LoVo (cell line): ENCODE results near the gene SLC50A1.
"Not testable (repeated sequence)": the region's sequence is repeated elsewhere in the genome, so short reads cannot be mapped to it uniquely, and the experiment has no call there.

ENCODE experiments used
- DNase-seq: peaks from one replicate; pipeline ENCODE4 v3.0.0-alpha.2; 2016; ENCODE audit warnings: low spot score

The SLC50A1 gene

DNA sequence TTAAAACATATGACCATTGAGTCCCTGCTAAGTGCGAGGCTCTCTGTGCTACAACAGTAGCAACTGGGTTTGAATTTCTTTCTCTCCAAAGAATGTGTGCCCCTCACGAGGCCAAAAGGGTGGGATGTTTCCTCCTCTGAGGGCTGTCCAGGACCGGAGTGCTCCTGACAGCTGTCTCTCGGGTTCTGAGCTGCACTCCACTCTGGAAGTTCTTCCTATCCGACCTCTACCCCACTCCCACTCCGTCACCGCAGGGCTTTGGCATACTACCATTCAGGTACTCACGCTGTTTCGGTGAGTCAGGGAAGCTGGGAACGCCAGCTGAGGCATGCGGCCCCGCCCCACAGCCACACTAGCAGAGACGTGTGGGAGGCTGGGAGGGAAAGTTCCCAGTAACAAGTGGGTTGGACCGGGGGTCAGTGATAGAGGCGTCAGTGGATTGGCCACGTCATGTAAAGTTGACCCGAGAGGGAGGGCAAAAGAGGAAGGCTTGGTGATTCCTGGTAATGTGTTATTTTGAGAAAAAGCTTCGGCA is 705 bp upstream of the SLC50A1 start:
- DNase-seq = peak; percentile 96

DNA sequence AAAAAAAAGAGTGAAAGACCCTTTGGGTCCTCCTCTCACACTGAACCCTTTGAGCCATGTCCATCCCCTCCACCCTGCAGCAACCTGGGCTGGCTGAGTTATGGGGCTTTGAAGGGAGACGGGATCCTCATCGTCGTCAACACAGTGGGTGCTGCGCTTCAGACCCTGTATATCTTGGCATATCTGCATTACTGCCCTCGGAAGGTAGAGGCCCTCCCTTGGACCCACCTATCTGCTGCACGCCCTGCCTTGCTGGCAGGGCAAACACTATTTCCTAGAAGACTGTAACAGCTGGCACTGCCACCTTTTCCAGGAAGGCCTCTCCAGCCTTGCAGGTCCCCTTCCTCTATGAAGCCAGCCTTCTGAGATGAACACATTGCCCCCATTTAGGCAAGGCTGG is 1.1 kb downstream of the SLC50A1 start:
- no peak for DNase-seq

DNA sequence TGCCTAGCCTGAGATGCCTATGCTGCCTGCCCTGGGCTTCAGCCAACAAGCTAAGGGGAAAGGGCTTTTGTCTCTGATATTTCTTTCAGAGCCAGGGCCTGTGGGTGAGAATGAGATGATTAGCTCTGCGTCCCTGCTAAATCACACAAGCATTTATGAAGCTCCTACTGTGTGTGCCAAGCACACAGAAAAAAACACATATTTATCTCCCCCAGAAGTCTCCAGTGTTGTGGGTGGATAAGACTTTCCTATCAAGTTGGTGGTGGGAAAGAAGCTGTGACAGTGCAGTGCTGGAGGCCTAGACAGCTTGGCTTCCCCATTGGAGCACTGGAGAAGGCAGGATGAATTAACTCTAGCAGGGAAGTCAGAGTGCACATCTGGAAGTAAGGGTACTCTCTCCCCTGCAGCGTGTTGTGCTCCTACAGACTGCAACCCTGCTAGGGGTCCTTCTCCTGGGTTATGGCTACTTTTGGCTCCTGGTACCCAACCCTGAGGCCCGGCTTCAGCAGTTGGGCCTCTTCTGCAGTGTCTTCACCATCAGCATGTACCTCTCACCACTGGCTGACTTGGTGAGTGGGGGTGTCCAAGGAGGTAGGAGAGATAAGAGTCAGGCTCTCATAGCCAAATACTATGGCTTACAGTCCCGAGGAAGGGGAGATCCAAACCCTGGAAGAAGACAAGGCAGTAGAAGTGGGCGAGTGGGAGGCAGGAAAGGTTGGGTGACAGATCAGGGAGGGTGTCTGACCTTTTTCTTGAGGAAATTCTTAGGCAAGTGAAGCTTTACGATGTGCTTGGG is 1.7 kb downstream of the SLC50A1 start:
- no peak for DNase-seq

DNA sequence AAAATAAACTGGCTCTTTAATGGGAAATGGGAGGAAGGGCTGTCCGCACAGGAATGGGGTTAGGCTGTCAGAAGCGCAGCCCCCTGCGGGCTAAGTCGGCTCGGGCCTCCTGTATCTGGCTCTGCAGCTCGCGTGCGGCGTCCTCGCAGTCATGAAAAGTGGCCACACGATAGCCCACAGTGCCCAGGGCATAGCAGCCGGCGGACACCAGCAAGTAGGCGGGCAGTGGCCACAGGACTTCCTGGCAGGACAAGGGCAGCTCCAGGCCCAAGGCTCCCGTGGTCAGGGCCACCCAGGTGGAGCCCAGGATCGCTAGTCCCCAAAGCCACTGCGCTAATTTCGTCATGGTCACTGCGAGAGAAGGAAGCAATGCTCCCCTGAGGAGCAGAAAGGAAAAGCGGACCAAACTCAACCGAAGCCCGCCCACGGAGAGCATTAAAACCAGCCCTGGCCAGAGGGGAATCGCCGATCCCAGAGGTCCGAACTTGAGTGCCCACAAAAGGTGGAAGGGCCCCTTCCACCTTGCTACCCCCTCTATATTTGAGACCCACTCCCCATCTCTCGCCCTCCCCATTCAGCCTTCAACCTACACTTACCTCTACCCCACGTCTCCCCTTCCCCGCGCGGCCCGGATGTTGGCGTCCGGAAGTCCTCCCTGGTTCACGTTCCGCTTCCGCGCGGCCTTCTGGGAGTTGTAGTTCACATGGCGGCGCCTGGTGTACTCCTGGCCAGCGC is 4.4 kb downstream of the SLC50A1 start, which contains the start of gene DPM3:
Gene DPM3, minus strand, starts transcription at position 637 of the 735 bp plus-strand sequence. Its CDS starts 291 bp downstream, at position 346.
- DNase-seq = peak; percentile 74

DNA sequence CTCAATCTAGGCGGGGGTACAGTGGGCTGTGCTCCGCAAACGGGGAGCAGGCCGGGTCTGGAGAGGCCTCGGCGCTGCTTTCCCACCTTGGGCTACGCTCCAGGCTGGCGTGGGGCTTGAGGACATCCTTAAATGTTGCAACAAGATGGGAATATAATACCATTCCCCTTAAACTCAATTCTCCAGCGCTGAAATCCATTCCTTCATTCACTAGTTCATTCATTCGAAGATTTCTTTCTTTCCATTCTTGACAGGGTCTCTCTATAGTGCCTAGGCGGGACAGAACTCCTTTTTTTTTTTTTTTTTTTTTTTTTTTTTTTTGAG is 4.9 kb downstream of the SLC50A1 start:
- DNase-seq = no peak

DNA sequence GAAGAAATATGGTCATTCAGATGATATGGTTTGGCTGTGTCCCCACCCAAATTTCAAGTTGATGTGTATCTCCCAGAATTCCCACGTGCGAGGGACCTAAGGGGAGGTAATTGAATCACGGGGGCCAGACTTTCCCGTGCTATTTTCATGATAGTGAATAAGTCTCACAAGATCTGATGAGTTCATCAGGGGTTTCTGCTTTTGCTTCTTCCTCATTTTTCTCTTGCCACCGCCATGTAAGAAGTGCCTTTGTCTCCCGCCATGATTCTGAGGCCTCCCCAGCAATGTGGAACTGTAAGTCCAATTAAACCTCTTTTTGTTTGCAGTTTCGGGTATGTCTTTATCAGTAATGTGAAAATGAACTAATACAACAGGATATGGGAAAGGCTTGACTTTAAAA is 6.1 kb downstream of the SLC50A1 start:
- DNase-seq = no peak

DNA sequence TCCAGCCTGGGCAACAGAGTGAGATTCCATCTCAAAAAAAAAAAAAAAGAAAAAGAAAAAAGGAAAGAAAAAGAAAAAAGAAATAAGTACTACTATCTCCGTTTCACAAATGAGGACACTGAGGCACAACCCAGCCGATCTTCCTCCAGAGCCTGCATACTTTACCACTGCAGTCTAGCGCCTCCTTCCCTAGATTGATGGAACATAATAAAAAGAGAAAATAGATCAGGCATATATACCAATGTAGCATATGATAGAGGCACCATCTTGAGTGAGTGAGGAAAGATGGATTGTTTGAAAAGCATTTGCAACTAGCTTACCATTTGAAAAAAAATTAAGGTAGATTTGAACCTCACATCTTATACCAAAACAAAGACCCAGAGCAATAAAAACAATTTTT is 9.8 kb downstream of the SLC50A1 start:
- no peak for DNase-seq

DNA sequence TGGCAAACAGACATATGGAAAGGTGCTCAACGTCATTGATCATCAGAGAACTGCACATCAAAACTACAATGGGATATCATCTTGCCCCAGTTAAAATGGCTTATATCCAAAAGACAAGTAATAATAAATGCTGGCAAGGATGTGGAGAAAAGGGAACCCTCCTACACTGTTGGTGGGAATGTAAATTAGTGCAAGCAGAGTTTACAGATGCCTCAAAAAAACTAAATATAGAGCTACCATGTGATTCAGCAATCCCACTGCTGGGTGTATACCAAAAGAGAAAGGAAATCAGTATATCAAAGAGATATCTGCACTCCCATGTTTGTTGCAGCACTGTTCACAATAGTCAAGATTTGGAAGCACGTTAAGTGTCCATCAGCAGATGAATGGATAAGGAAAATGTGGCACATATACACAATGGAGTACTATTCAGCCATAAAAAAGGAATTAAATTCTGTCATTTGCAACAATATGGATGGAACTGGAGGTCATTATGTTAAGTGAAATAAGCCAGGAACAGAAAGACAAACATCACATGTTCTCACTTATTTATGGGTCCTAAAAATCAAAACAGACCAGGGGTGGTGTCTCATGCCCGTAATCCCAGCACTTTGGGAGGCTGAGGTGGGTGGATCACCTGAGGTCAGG is 20.5 kb downstream of the SLC50A1 start:
- DNase-seq = not testable (repeated sequence)

DNA sequence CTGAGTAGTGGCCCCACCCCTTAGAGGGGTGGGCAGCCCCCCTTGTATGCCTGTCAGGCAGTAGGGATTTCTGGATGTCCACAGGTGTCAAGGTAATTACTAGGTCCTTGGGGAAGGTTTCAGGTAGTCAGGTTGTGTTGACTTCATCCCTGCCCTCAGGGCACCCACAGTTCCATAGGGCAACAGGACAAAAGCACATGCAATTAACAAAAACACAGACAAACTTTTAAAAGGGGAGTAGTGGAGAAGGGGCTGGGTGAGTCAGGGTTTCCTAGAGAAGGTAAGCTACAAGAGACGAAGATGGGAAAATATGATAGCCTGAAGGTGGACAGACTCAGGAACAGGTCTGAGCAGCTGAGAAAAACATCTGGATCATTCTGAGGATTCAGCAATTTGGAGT is 23.3 kb downstream of the SLC50A1 start:
- no peak for DNase-seq

DNA sequence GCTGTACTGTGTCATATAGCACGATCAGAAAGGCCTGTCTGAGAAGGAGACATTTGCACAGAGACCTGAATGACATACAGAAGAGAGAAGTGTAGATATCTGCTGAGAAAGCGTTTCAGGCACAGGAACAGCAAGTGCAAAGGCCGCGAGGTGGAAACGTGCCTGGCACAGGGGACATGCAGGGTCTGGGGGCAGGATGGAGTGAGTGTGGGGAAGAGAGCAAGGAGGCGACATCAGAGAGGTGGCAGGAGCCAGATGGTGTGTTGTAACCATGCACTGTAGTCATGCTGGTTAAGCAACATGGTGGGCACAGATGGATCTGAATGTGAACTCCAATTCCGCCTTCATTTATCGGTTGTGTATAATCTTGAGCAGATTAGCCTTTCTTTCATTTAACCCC is 24.5 kb downstream of the SLC50A1 start:
- DNase-seq = no peak

DNA sequence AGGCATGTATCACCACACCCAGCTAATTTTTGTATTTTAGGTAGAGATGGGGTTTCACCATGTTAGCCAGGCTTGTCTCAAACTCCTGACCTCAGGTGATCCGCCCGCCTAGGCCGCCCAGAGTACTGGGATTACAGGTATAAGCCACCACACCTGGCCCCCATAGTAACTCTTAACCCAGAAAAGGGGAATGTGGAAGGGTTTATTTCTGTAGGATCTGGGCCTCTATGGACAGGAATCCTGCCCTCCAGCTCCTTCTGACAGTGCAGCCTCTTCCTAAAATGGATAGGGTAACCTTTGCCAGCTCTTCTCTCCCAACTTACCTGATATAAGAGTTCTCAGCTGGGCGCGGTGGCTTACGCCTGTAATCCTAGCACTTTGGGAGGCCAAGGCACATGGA is 27.0 kb downstream of the SLC50A1 start:
- DNase-seq = not testable (repeated sequence)

DNA sequence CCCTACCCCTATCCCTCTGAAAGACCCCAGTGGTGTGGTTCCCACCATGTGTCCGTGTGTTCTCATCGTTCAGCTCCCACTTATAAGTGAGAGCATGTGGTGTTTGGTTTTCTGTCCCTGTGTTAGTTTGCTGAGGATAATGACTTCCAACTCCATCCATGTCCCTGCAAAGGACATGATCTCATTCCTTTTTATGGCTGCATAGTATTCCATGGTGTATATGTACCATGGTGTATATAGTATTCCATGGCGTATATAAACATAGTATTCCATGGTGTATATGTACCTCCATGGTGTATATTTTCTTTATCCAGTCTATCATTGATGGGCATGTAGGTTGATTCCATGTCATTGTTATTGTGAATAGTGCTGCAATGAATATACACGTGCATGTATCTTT is 28.1 kb downstream of the SLC50A1 start:
- not testable (repeated sequence) for DNase-seq

DNA sequence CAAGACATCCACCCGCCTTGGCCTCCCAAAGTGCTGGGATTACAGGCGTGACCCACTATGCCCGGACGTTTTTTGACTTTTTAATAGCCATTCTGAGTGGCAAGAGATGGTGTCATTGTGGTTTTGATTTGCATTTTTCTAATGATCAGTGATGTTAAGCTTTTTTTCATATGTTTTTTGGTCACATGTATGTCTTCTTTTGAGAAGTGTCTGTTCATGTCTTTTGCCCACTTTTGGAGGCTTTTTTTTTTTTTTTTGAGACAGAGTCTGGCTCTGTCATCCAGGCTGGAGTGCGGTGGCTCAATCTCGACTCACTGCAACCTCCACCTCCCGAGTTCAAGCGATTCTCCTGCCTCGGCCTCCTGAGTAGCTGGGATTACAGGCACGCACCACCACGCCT is 29.0 kb downstream of the SLC50A1 start:
- not testable (repeated sequence) for DNase-seq

DNA sequence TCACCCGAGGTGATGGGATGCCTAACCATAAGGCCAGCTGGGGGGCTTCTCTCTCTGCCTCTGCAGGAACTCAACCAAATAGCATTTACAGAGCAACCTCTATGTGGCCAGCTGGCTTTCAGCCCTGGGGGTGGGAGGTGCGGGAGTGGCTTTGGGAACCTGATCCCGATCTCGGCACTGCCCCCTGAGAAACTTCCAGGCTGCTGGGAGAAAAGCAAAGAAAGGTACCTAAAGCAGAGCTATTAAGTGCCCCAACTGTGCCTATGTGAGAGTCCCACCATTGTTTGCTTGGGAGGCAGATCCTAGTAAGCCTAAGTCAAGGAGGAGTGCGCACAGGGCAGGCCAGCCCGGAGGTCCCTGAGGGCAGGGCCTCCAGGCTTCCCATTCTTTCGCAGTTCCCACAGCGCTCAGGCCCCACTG is 30.4 kb downstream of the SLC50A1 start:
- DNase-seq = no peak

DNA sequence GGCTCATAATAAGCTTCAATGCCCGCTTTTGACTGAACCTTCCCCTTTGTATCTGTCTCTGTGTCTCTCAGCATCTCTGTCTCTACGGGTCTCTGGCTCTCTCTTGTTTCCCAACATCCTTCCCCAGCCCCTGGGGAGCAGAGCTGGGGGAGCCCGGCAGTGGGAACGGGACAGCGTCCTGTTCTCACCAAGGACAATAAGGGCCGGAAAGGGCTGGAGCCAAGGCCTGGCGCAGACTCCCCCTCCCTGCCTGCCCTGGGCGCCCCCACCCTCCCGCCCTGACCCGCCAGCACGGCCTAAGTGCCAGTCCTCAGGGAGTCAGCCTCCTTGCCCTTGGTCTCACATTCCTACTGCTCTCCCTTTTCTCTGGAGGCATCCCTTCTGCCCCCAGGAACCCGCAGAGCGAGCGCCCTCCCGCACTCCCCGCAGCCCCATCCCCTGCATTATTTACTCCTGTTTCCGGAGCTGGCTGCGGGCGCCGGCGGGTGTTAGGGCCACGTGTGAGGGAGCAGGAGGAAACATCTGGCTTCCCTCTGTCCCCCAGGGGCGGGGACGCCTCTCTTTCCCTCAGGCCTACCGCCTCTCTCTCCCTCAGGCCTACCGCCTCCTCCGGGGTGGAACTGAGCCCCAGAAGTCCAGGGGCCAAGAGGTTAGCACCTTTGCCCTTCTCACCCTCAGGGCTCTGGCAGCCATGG is 31.0 kb downstream of the SLC50A1 start:
- DNase-seq = no peak

DNA sequence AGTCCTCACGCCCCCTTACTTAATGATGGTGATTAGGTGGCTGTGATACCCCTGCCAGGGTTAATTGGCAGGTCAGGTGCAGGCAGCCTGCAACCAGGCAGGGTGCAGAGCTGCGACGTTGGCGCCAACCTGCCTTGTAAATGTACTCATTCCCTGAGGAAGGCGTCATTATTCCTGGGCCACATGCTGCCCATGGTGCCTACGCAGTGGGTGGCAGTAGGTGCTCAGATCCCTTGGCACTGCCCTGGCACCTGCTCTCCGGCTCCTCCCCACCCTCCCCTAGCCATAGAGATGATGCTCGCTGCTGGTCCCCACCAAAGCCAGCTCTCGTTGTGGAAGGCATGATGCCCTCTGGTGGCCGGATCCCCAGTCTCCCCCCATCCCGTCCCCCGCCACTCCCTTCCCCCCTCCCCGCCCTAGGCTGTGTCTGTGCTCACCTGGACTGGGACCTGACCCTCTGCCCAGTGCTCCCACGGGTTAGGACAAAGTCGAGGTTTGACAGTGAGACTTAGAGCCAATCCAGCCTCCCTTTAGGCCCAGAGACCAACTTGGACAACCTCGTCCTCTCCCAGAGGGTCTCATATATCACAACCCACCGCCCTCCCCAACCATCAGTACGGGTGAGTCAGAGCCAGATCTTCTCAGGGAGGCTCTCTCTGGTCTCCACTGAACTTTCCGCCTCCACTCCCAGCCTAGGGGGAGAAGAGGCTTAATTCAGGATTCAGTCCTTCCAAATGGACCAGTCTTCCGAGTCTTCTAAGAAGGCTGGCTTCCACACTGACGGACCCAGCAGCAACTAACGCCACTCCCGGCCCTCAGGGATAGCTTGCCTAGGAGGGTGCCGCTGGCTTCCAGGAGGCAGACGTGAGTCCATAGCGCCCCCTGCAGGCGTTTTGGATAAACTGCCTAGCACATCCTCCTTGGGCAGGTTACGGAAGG is 31.8 kb downstream of the SLC50A1 start:
- DNase-seq = peak; percentile 84

DNA sequence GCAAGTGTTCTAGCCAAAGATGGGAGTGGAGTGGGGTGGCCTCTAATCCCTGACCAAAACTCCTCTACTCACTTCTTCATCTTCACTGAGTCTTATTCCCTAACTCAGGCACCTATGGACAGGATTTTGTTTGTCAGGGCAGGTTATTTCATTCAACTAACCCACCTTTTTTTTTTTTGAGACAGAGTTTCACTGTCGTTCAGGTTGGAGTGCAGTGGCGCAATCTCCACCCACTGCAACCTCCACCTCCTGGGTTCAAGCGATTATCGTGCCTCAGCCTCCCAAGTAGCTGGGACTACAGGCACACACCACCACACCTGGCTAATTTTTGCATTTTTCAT is 32.4 kb downstream of the SLC50A1 start:
- not testable (repeated sequence) for DNase-seq

DNA sequence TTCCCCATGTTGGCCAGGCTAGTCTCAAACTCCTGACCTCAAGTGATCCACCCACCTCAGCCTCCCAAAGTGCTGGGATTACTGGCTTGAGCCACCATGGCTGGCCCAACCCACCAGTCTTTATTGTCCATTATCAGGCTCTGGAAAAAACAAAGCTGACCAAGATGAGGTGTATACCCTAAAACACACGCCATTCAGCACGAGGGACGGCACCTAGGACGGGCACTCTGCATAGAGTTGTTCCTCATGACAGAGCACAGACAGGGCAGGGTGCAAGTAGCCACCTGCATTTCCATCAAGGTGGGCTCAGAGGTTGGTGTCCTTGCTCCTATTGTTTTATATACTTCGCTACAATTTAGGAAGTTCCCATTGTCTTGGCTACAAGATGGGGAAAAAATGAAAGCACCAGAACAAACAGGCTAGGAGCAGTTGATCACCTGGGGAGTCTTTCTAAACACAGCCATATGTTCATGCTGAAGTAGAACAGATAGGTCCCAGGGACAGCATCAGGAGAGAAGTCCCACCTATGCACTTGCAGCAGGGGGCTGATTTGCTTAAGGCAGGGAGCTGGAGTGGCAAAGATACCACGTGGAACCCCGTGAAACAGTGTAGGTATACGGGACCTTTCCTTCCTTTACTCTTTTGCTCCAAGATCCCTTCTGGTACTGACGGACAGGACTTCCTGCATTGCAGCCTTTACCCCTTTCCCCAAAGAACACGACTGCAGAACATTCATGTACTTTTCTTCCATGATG is 33.0 kb downstream of the SLC50A1 start:
- no peak for DNase-seq

DNA sequence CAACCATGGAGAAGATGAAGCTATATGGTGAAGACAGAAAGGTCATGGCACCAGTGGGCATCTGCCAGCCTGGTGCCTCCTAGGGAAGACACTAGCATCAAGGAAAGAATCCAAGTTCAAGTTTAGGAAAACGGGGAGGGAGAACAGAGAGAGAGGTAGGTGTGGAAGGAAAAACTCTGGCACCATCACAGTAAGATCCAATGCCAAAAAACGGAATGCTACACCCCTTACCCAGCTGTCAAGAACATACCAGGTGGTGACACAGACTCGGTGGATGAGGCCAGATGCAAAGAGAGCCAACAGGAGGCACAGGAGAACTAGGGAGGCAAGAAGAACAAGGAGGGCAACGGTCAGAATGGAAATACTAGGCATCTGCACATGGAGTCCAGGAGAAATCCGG is 33.9 kb downstream of the SLC50A1 start:
- DNase-seq = no peak

DNA sequence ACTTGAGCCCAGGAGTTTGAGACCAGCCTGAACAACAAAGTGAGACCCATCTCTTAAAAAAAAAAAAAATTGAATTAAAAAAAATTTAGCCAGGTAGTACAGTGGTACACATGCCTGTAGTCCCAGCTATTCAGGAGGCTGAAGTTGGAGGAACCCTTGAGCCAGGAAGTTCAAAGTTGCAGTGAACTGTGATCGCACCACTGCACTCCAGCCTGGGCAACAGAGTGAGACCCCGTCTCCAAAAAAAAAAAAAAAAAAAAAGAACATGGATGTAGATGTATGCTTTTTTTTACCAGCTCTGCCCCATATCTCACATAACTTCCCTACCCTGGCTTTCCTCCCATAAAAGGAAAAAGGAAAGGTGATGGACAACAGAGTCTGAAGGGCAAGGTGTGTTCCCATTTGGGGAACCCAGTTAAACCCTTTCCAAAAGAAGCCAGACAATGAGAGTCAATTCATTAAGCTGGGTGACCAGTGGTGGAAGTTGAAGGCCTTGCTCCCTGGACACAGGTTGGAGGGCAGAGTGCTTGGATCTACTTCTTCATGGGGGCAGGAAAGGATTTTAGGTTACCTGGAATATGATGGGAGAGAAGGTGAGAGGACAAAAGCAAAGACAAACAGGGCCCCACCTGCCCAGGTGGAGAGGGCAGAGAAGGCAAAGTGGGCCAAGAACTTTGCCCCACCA is 34.6 kb downstream of the SLC50A1 start:
- no peak for DNase-seq
